Stimulated activated CD8-positive, alpha-beta memory T cell treated with anti-CD3 and anti-CD28 coated beads, Interleukin-2, amount 100 ng/mL, for 48 hours (primary cell): Measurements from ENCODE around the gene VAV3.

Experiments
- DNase-seq, 2 donors: peaks; one replicate each; pipeline ENCODE4 v3.0.0-alpha.2; 2020; ENCODE audit warnings: low read depth in 2 of 2

VAV3 gene

GRCh38 chr1:107794571-107794970, 170.4 kb downstream of the VAV3 start:
- no peak for DNase-seq

DNA sequence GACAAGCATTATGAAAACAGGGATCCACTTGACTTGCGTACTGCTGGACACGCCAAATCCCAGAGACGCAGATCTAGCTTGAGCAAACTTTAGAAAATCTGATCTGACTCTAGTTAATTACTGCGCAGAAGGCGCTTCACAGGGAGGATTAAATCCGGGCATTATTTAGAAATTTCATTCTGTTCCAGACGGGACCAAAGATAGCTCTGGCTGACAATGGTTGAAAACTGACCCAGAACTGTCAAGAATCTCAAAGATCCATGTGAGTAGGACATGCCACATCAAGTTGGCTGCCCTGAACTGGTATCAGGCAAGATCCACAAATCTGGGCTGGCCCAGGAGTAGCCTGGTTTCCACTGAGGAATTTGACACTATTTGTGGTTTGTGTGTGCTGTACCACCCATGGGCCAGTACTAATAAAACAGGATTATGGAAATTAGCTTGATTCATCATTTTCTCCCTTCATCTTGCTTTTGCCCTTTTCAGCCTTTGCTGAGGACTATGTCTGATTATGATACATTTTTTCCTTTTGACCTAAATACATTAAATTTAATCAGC, 171.0 kb downstream of the VAV3 start:
- DNase-seq, result no peak

DNA sequence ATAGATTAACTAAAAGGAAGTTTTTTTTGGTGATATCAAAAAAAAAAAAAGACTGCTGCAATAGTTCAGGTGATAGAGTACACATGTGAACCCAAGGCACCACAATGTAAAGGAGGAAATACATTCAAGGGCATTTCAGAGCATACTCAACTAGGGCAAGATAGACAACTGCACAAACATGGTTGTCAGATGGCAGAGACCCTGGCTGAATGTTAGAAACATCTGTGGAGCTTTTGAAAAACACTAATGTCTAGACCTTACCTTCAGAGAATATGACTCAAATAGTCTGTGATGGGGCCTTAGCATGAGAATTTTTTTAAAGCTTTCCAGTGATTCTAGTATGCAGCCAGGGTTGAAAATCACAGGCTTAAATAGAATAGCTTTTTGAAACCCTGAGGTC, 173.6 kb downstream of the VAV3 start:
- DNase-seq, result no peak

DNA sequence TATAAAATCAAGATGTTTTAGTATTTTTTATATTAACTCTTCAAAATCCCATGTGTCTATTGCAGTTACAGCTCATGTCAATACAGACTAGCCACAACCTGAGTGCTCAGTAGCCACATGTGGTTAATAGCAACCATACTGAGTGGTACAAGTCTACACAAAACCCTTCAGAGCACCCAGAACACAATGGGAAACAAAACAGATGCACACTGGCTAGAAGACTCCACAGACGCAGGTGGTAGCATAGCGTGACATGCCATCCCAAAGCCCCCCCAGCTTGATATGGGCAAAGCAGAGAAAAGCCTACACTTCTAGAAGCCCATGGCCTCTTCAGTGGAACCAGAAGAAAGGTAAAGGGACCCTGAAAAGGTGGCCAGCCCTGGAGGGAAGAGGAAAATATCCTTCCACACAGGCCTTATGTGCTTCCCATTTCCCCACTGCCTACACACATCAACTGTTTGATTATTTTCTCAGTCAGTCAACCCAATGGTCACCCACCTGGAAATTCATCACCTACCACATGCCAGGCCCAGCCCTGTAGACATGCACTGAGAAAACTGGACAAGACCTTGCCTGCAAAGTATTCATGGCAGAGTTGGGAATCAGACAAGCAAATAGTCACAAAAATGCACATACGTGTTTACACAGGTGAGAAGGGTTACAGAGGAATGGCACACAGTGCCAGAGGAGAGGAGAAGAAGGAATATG, 175.0 kb downstream of the VAV3 start:
- no peak for DNase-seq

GRCh38 chr1:107788206-107789202, 176.5 kb downstream of the VAV3 start:
- no peak for DNase-seq

DNA sequence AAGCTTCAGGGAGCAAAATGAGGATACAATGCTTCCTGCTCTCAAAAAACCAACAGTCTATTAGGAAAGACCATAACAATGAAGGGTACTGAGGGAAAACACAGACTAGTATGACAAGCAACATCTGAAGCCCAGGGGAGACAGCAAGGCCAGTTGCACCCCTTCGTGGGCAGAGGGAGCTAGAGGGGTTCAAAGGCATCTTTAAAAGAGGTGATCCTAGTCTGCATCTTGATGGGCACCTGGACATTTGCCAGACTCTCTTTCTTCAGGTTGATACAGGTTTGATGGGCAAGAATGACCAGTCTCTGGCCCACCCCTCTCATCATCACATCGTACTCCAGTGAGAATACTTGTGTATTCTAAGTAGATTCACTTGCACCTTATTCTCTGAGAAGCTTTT, 177.7 kb downstream of the VAV3 start:
- DNase-seq, result no peak

GRCh38 chr1:107786203-107786845, 178.7 kb downstream of the VAV3 start:
- no peak for DNase-seq

GRCh38 chr1:107785496-107786202, 179.3 kb downstream of the VAV3 start:
- DNase-seq, result no peak

- no peak for DNase-seq
These were observed 182.6 kb downstream of the VAV3 start for GRCh38 chr1:107782217-107782845.

GRCh38 chr1:107781245-107781644, 183.7 kb downstream of the VAV3 start:
- no peak for DNase-seq

DNA sequence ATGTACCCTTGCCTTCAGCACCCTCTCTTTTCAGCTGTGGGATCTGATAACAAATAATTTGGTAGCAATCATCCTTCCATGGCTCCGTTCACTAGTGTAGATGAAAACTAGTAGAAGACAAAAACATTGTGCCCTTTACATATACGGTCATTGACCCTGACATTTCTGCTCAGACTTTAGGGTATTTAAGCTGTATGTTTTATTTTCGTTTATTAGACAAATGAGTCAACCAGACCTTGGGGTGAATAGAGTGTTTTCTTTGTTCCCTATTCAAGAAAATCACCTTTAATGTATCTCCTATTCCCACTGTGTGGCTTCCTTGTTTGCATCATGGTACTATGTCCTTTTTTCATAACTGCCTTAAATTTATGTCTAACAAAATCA, 187.3 kb downstream of the VAV3 start:
- no peak for DNase-seq

GRCh38 chr1:107776900-107777663, 187.9 kb downstream of the VAV3 start:
- DNase-seq, result no peak

- DNase-seq, result no peak
These were observed 193.6 kb downstream of the VAV3 start for GRCh38 chr1:107771377-107771776.

- no peak for DNase-seq
These were observed 197.8 kb downstream of the VAV3 start for GRCh38 chr1:107767156-107767582.

DNA sequence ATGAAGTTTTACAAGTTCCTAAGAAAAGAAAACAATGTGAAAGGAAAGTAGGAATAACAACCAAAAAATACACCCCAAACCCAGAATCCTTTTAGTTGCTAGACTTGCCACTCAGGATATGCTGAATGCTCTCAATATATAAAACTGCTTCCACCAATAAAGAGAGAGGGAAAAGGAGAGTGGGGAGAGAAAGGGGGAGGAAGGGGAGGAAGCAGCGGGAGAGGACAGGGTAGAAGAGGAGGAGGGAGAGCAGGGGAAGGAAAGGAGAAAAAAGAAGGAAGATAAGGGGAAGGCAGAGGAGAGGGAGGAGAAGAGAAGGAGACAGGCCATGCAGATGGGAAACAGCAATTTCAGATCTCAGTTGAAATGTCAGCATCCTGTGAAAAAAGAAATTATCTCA, 198.4 kb downstream of the VAV3 start:
- no peak for DNase-seq

GRCh38 chr1:107762751-107763390, 202.1 kb downstream of the VAV3 start:
- no peak for DNase-seq

DNA sequence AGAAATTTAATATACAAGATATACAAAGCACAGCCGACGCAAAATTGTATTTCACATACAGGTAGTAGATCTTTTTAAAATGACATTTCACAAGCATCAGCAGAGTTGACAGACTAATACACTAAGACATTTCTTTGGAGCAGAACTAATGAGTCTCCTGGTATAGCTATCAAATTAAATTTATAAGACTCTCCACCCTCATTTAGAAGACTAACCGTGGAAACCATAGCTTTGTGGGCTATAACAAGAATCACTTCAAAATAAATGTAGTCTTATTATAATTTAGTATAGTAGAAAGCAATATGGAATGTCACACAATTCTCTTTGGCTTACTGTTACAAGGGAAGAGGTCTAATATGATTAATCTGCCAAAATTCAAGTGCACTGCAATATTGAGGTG, 204.9 kb downstream of the VAV3 start:
- DNase-seq, result no peak

GRCh38 chr1:107750364-107750959, 214.5 kb downstream of the VAV3 start:
- DNase-seq, result peak; percentile 20 to 24

DNA sequence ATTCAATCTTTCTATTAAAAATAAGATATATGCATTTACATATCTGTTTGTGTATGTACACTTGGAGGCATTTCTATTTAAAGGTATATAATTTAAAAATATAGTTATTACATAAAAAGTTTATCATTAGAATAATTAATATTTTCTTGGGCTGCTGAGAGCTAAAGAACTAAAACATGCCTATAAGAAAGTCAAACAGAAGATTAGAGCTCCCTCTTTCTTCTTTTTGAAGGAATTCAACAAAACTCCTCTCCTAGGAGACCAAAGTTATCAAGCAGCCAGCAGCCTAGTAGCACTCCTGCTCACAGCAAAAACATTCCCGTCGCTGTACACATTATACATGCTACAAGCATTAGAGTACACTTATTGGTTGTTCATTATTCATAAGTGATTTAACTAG, 216.4 kb downstream of the VAV3 start:
- DNase-seq, result no peak
